Measurements from ENCODE around the gene SKA1. TPM values are rescaled to one million over a fixed set of nuclear protein-coding genes. Genes with fewer than 3 reads are reported as not detected.
"Not testable (repeated sequence)": the region's sequence is repeated elsewhere in the genome, so short reads cannot be mapped to it uniquely, and the experiment has no call there.

The SKA1 gene
- total RNA-seq, 4 donors from 2014 or later = 0.51 to 2.9 (median 0.92) TPM

DNA sequence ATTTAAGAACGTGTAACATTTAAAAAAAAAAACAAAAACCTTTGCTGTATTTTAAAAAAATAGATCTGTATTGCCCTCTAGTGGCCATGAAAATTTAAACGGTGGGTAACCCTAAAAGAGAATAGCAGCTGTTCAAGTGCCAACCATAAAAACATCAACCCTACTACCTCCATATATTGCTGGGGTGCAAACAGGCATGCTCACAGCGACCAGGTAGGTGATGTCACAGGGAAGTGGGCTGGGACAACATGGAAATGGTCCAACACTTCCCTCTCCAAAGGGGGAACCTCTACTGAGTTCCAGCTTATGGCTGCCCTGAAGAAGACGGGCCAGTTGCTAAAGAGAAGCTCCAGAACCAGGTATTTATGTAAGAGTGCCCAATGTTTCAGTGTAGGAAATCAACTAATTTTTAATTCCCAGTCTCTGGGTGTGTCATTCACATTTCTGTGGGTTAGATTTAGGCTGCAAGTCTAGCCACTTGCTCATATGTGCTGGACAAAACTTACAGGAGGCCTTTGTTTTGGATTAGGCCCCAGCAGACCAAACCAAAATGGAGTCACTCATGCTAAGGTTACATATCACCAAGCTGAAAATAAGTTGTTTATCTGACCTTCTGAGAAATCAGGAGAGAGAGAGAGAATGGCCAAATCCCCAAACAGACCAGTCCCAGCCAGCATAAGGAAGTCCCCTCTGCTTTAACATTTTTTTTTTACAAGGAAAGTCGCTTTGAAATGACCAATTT, 54.5 kb downstream of the SKA1 start:
- WGBS = 35% methylated on average over 5 of the region's 5 CpGs
- no peak for TF ChIP-seq POLR2AphosphoS5 (IDR thresholded peaks at IDR 0.05)
- TF ChIP-seq POLR2A (IDR thresholded peaks at IDR 0.05) = no peak
- TF ChIP-seq, protein P1, sequence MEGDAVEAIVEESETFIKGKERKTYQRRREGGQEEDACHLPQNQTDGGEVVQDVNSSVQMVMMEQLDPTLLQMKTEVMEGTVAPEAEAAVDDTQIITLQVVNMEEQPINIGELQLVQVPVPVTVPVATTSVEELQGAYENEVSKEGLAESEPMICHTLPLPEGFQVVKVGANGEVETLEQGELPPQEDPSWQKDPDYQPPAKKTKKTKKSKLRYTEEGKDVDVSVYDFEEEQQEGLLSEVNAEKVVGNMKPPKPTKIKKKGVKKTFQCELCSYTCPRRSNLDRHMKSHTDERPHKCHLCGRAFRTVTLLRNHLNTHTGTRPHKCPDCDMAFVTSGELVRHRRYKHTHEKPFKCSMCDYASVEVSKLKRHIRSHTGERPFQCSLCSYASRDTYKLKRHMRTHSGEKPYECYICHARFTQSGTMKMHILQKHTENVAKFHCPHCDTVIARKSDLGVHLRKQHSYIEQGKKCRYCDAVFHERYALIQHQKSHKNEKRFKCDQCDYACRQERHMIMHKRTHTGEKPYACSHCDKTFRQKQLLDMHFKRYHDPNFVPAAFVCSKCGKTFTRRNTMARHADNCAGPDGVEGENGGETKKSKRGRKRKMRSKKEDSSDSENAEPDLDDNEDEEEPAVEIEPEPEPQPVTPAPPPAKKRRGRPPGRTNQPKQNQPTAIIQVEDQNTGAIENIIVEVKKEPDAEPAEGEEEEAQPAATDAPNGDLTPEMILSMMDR (IDR thresholded peaks at IDR 0.05) = peak in 1 of 2 donors; percentile 38
- Histone ChIP-seq H3K9me3 (no peaks in the 10 kb centered on the region), H3K36me3 (no peaks in the 10 kb centered on the region), H3K27ac (no peak overlapping the region), H3K27me3 (no peaks in the 10 kb centered on the region), H3K4me3 (no peak overlapping the region), H3K4me1 (no peaks in the 10 kb centered on the region)
- DNase-seq (ENCODE audit: low spot score in 2 of 2) = no peak

DNA sequence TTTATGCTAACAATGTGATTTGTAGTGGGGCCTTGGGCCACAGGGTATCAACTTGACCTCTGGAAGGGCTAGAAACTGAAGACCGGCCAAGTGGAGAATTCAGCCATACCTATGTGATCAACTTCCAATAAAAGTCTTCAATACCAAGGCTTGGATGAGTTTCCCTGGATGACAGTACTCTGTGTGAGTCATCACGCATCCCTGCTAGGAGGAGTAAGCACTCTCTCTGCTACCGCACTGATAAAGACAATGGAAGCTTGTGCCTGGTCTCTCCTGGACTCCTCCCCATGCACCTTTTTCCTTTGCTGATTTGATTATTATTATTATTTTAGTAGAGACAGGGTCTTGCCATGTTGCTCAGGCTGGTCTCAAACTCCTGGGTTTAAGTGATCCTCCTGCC, 58.1 kb downstream of the SKA1 start:
- no peak for DNase-seq (ENCODE audit: low spot score in 2 of 2)
- Histone ChIP-seq H3K27me3 (no peaks in the 10 kb centered on the region), H3K27ac (no peak overlapping the region), H3K4me1 (no peaks in the 10 kb centered on the region), H3K9me3 (no peaks in the 10 kb centered on the region), H3K36me3 (no peaks in the 10 kb centered on the region), H3K4me3 (no peak overlapping the region)
- TF ChIP-seq POLR2AphosphoS5 (IDR thresholded peaks at IDR 0.05) = no peak
- no peak for TF ChIP-seq EP300 (IDR thresholded peaks at IDR 0.05)
- TF ChIP-seq POLR2A (IDR thresholded peaks at IDR 0.05) = no peak
- TF ChIP-seq, protein P1 (IDR thresholded peaks at IDR 0.05) = no peak
- 86% methylated on average over 3 of the region's 3 CpGs for WGBS

DNA sequence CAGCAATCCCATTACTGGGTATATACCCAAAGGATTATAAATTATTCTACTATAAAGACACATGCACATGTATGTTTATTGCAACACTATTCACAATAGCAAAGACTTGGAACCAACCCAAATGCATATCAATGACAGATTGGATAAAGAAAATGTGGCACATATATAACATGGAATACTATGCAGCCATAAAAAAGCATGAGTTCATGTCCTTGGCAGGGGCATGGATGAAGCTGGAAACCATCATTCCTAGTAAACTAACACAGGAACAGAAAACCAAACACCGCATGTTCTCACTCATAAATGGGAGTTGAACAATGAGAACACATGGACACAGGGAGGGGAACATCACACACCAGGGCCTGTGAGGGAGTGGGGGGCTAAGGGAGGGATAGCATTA, 61.9 kb downstream of the SKA1 start:
- not testable (repeated sequence) for H3K9me3 ChIP-seq; H3K27me3 ChIP-seq; H3K4me1 ChIP-seq; H3K27ac ChIP-seq; H3K36me3 ChIP-seq; H3K4me3 ChIP-seq; DNase-seq (ENCODE audit: low spot score in 2 of 2)
- WGBS = 88% methylated on average over 1 of the region's 1 CpG

DNA sequence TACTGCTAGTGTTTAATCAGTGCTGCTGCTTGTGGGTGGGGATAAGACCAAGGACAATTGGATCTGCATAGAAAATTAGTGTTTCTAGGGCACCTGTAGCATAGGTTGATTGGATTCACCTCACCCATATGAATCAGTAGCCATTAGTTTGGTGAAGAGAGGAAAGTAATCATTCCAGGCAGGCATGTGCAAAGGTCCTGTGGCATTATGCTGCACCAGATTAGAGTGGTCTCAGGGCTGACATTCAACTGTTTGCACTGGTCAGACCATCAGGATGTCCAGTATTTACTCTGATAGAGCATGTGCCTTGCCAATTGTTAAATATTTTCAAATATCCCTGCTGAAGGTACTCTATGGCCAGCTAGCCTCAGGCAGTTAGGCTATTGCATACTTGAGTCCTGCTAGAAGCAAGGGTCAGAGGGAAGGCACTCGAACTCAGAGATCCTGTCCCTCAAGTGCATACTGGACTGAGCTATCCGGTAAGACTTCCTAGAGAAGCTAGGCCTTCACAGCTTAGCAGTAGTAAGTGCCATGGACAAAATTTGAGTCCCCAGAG, 64.7 kb downstream of the SKA1 start:
- 77% methylated on average over 2 of the region's 2 CpGs for WGBS
- TF ChIP-seq POLR2AphosphoS5 (IDR thresholded peaks at IDR 0.05) (no peak), POLR2A (IDR thresholded peaks at IDR 0.05) (no peak), EP300 (IDR thresholded peaks at IDR 0.05) (no peak)
- TF ChIP-seq, protein P1 (IDR thresholded peaks at IDR 0.05) = no peak
- Histone ChIP-seq H3K27ac (no peak overlapping the region), H3K4me3 (no peak overlapping the region), H3K36me3 (no peaks in the 10 kb centered on the region), H3K4me1 (no peaks in the 10 kb centered on the region), H3K27me3 (no peaks in the 10 kb centered on the region), H3K9me3 (no peaks in the 10 kb centered on the region)
- DNase-seq (ENCODE audit: low spot score in 2 of 2) = no peak

DNA sequence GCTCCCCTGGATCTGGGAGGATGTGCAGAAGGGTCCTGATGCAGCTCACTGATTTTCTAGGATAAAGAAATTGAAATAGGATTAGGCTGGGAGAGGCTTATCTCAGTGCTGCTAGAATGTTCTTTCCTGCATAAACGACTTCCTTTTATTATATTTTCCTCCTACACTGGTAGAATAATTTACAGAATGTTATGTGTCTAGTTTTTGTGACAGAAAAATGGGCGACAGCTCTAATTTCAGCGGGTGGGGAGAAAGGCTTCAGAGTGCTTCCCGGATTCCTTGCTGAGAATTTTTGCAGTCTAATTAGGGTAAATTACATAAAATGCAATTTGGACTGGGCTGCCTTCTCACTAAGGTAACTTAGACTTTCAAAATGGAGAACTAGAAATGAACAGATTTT, 66.2 kb downstream of the SKA1 start:
- WGBS = 63% methylated on average over 4 of the region's 4 CpGs
- no peak overlapping the region for H3K27ac ChIP-seq
- H3K36me3 ChIP-seq = no peaks in the 10 kb centered on the region
- H3K27me3 ChIP-seq = no peaks in the 10 kb centered on the region
- H3K4me1 ChIP-seq = no peaks in the 10 kb centered on the region
- TF ChIP-seq, protein P1 (IDR thresholded peaks at IDR 0.05) = no peak
- no peak for TF ChIP-seq POLR2A (IDR thresholded peaks at IDR 0.05)
- no peak for TF ChIP-seq POLR2AphosphoS5 (IDR thresholded peaks at IDR 0.05)
- no peak overlapping the region for H3K4me3 ChIP-seq
- no peak for DNase-seq (ENCODE audit: low spot score in 2 of 2)
- no peaks in the 10 kb centered on the region for H3K9me3 ChIP-seq

Measured in suprapubic skin (tissue), 4 donors.